HCT116 (cell line): ENCODE measurements around the gene DDX39A. TPM values are rescaled to one million over a fixed set of nuclear protein-coding genes. Genes with fewer than 3 reads are reported as not detected.
"Not testable (repeated sequence)": the region's sequence is repeated elsewhere in the genome, so short reads cannot be mapped to it uniquely, and the experiment has no call there.

Source experiments
- ATAC-seq: fragments of 200-7000 bp; cut with Tn5 transposase; 2 replicates; pipeline ENCODE4 v1.9.1; 2020; ENCODE audit warnings: mild to moderate bottlenecking, moderate library complexity
- BruUV-seq: library from RNA; stranded (reverse); fragments of 400-500 nt; replicated peaks from 2 replicates; lab custom pipeline; 2021; lab: Mats Ljungman, UMichigan
- CTCF ChIA-PET: fragments of 300-600 bp; sonication (Branson Sonifier 250); formaldehyde crosslinking; loops from one replicate; lab custom pipeline; 2021; ENCODE audit warnings: antibody characterized with exemption; lab: Charles Lee
- POLR2A ChIA-PET: fragments of 300-600, 350-600 bp; sonication (Branson Sonifier 250); formaldehyde crosslinking; loops from one replicate; lab custom pipeline; 2021; ENCODE audit warnings: antibody characterized with exemption; lab: Charles Lee
- RAD21 ChIA-PET, 2 experiments: fragments of 300-600 bp; sonication (Branson Sonifier 250); formaldehyde crosslinking; loops; one replicate each; lab custom pipeline; 2023; ENCODE audit warnings: low total read pairs in 2 of 2; ENCODE audit not compliant: uncharacterized antibody in 2 of 2, unreplicated experiment in 2 of 2, low non-redundant PET in 1 of 2; lab: Charles Lee
- DNase-seq: peaks from one replicate; pipeline ENCODE4 v3.0.0-alpha.2; 2010; ENCODE audit warnings: low read depth, low spot score
- H2AFZ ChIP-seq: fragments of 200-600 bp; shearing (Covaris generic), sonication (generic); 2 replicates; pipeline ENCODE4 v1.6.1; 2017; ENCODE audit warnings: low read depth, mixed run types, mixed read lengths, antibody characterized with exemption, low read length; ENCODE audit not compliant: poor library complexity, severe bottlenecking
- H3K27ac ChIP-seq: 2 replicates; pipeline ENCODE4 v1.5.1; 2012; ENCODE audit warnings: low read depth, low read length
- H3K27me3 ChIP-seq: fragments of 200-600 bp; sonication (generic); 2 replicates; pipeline ENCODE4 v1.6.1; 2016; ENCODE audit warnings: mixed run types, low read length, mixed read lengths; ENCODE audit not compliant: insufficient read depth
- H3K36me3 ChIP-seq, 2 experiments: fragments of 200-500 bp in 1 of 2; fragments of 200-600 bp in 1 of 2; sonication (Bioruptor generic) in 1 of 2; sonication (generic) in 1 of 2; 2 replicates each; pipeline versions ENCODE4 v1.5.1 to v1.6.1; 2014 to 2016; ENCODE audit warnings: low read length in 2 of 2, inconsistent platforms in 1 of 2, mixed read lengths in 1 of 2, mixed run types in 1 of 2; ENCODE audit not compliant: insufficient read depth in 2 of 2, control insufficient read depth in 1 of 2
- H3K4me1 ChIP-seq, 2 experiments: fragments of 200-600 bp in 1 of 2; sonication (generic) in 1 of 2; 2 replicates each; pipeline versions ENCODE4 v1.5.1 to v1.6.1; 2012 to 2017; ENCODE audit warnings: low read length in 2 of 2, inconsistent platforms in 1 of 2, mild to moderate bottlenecking in 1 of 2, mixed read lengths in 1 of 2, mixed run types in 1 of 2, moderate library complexity in 1 of 2; ENCODE audit not compliant: insufficient read depth in 2 of 2, control insufficient read depth in 1 of 2
- H3K4me2 ChIP-seq: fragments of 200-600 bp; sonication (generic); 2 replicates; pipeline ENCODE4 v1.6.1; 2017; ENCODE audit warnings: mixed run types, low read length, mixed read lengths
- H3K4me3 ChIP-seq, 2 experiments: fragments of 200-600 bp in 1 of 2; sonication (generic) in 1 of 2; replicated peaks in 1 of 2; 2 replicates each; pipeline ENCODE4 v1.5.1; 2011 to 2016; ENCODE audit warnings: low read length in 2 of 2, control low read depth in 1 of 2, low read depth in 1 of 2, mild to moderate bottlenecking in 1 of 2, mixed read lengths in 1 of 2, mixed run types in 1 of 2
- H3K79me2 ChIP-seq: fragments of 200-600 bp; sonication (generic); 2 replicates; pipeline ENCODE4 v1.6.1; 2017; ENCODE audit warnings: mild to moderate bottlenecking, mixed run types, low read length, moderate library complexity, mixed read lengths; ENCODE audit not compliant: insufficient read depth
- H3K9ac ChIP-seq: fragments of 200-600 bp; sonication (generic); 2 replicates; pipeline ENCODE4 v1.6.1; 2016; ENCODE audit warnings: low read length, mixed read lengths
- H3K9me2 ChIP-seq: fragments of 200-600 bp; sonication (generic), shearing (Covaris generic); 2 replicates; pipeline ENCODE4 v1.6.1; 2017; ENCODE audit warnings: mixed run types, mild to moderate bottlenecking, moderate library complexity; ENCODE audit not compliant: insufficient read depth
- H3K9me3 ChIP-seq, 2 experiments: fragments of 200-500 bp in 1 of 2; fragments of 200-600 bp in 1 of 2; sonication (Bioruptor generic) in 1 of 2; sonication (generic) in 1 of 2; 2 replicates each; pipeline ENCODE4 v1.6.1; 2014 to 2017; ENCODE audit warnings: low read length in 2 of 2, mixed read lengths in 2 of 2, inconsistent platforms in 1 of 2, low read depth in 1 of 2, mild to moderate bottlenecking in 1 of 2, mixed run types in 1 of 2, moderate library complexity in 1 of 2; ENCODE audit not compliant: control insufficient read depth in 1 of 2, insufficient read depth in 1 of 2
- H4K20me1 ChIP-seq: fragments of 200-600 bp; sonication (generic), shearing (Covaris generic); 2 replicates; pipeline ENCODE4 v1.6.1; 2017; ENCODE audit warnings: mixed run types, mild to moderate bottlenecking, moderate library complexity; ENCODE audit not compliant: insufficient read depth
- POLR2A ChIP-seq: IDR thresholded peaks from 2 replicates; pipeline ENCODE4 v1.7.0; 2011; ENCODE audit warnings: borderline replicate concordance; ENCODE audit not compliant: insufficient read depth, insufficient read length; ENCODE audit errors: extremely low read depth
- TCF7L2 ChIP-seq: IDR thresholded peaks from 2 replicates; pipeline ENCODE4 v1.7.0; 2011; ENCODE audit warnings: borderline replicate concordance, inconsistent platforms; ENCODE audit not compliant: insufficient read depth, insufficient read length; ENCODE audit errors: extremely low read depth
- intact Hi-C: fragments of 100-400 bp; cut with micrococcal nuclease; formaldehyde crosslinking; loops from 2 replicates; pipeline ENCODE4 v1.10.0; 2022
- total RNA-seq: library from RNA; stranded (reverse); gene quantifications from one replicate; pipeline ENCODE4 v1.2.1, GENCODE V29; 2021; ENCODE audit not compliant: unreplicated experiment

The DDX39A gene
- total RNA-seq, 1 experiment from 2014 or later: 152 TPM

- peaks cover 18 to 26% of the 10 kb centered on the region in 2 experiments; a peak in 3 of 4 replicates for H3K36me3 ChIP-seq
- H3K9me3 ChIP-seq, H3K9ac ChIP-seq, POLR2A ChIA-PET, H3K9me2 ChIP-seq, H3K4me2 ChIP-seq, RAD21 ChIA-PET, H3K27ac ChIP-seq, H3K4me3 ChIP-seq, ATAC-seq, H3K79me2 ChIP-seq, BruUV-seq, DNase-seq, H4K20me1 ChIP-seq, intact Hi-C loops, H2AFZ ChIP-seq, H3K27me3 ChIP-seq, CTCF ChIA-PET: not testable (repeated sequence)
- H3K4me1 ChIP-seq: peaks cover 0 to 24% of the 10 kb centered on the region in 2 experiments; a peak in 2 of 4 replicates
These were observed 33.2 kb upstream of the DDX39A start for GRCh38 chr19:14452303-14452702.

- no peak for ATAC-seq
- no peak overlapping the region for H2AFZ ChIP-seq
- CTCF ChIA-PET: interaction anchor here (1.0 kb wide), 1 partner anchor 314 kb away, joined by 4 read pairs; the partner anchor contains the start of gene ASF1B
- RAD21 ChIA-PET: interaction anchor here in 1 of 2 experiments (1.0 kb wide), 1 partner anchor 13 kb away, joined by 3 read pairs; no protein-coding TSS in a partner anchor
- H3K36me3 ChIP-seq: peaks cover 21 to 39% of the 10 kb centered on the region in 2 experiments; a peak in 3 of 4 replicates
- TF ChIP-seq TCF7L2 (no peak), POLR2A (no peak)
- TF ChIP-seq, all 23 proteins: peak for 0
- Histone ChIP-seq H3K79me2 (no peaks in the 10 kb centered on the region; the same call in 1 of the 2 replicates), H3K27me3 (no peaks in the 10 kb centered on the region), H4K20me1 (no peaks in the 10 kb centered on the region), H3K27ac (no peak overlapping the region), H3K4me3 (no peak overlapping the region), H3K4me1 (peaks cover 0 to 24% of the 10 kb centered on the region in 2 experiments; a peak in 2 of 4 replicates), H3K9me2 (no peaks in the 10 kb centered on the region), H3K9me3 (no peaks in the 10 kb centered on the region), H3K9ac (no peak overlapping the region), H3K4me2 (no peak overlapping the region)
- no TSS peak for BruUV-seq
- DNase-seq: no peak
- intact Hi-C loops: no loop called here
- POLR2A ChIA-PET: interaction anchor here (1.5 kb wide), 1 partner anchor 13 kb away, joined by 5 read pairs; no protein-coding TSS in a partner anchor
These were observed 31.7 kb upstream of the DDX39A start for GRCh38 chr19:14450876-14451275.
